NCI-H1417 treated with DMSO at 0.1 percent for 48 hours (cell line): ENCODE measurements around the gene RBMS3.
"Not testable (repeated sequence)": the region's sequence is repeated elsewhere in the genome, so short reads cannot be mapped to it uniquely, and the experiment has no call there.

Source experiments
- DNase-seq: peaks from one replicate; lab custom pipeline; 2025; lab: John Stamatoyannopoulos, UW

RBMS3 gene

GRCh38 chr3:29280404-29281093 is at the start of gene RBMS3:
TSS of gene RBMS3 (plus strand) at chr3:29281071.
- no peak for DNase-seq

DNA sequence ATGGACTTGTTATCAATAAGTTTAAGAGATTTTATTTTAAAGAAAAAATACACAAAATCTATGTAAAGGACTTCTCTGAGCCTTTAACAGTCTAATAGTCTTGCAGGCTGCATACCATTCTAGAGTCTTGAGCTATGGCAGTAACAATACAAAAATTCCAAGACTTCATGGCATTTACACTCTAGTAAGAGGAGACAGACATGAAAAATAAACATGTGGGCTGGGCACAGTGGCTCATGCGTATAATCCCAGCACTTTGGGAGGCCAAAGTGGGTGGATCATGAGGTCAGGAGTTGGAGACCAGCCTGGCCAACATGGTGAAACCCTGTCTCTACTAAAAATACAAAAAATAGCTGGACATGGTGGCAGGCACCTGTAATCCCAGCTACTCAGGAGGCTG is 47.7 kb upstream of the RBMS3 start:
- not testable (repeated sequence) for DNase-seq

GRCh38 chr3:29236146-29236840 is 44.6 kb upstream of the RBMS3 start:
- no peak for DNase-seq

GRCh38 chr3:29239376-29239775 is 41.5 kb upstream of the RBMS3 start:
- no peak for DNase-seq

GRCh38 chr3:29240248-29240647 is 40.6 kb upstream of the RBMS3 start:
- DNase-seq = no peak

DNA sequence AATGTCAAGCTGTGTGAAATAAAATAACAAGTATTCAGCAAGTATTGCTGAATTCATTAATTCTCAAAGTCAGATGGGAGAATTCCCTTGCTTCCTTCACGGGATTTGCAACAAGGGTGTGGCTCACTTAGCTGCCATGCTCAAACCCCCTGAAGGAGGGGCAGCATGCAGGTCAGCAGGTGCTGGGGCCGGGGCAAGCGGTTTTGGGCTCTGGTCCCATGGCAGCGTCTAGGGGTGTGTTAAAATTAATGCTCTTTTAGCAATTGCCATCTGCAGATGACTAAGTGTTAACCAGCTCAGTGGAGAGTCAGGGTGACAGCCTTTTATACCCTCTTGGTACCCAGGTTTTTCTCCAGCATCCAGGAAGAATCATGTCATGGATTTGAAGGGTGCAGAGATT is 40.0 kb upstream of the RBMS3 start:
- no peak for DNase-seq

DNA sequence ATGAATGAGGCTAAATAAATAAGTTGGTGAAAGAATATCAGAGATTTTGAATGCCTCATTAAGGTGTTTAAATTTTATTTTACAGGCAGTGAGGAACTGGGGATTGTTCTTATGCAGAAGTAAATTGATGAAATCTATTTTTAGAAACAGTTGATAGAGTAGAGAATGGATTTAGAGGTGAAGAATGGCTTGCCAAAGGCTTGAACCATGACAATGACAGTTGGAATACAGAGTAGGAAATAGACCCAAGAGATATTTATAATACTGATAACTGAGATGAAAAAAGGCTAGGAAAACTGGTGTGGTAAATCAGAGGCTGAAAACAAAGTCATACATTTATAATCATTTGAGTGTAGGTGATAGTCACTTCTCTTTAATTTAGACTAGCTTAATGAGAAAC is 39.0 kb upstream of the RBMS3 start:
- no peak for DNase-seq

GRCh38 chr3:29242296-29242695 is 38.6 kb upstream of the RBMS3 start:
- no peak for DNase-seq

- DNase-seq = no peak
These were observed 35.4 kb upstream of the RBMS3 start for GRCh38 chr3:29245441-29245840.

DNA sequence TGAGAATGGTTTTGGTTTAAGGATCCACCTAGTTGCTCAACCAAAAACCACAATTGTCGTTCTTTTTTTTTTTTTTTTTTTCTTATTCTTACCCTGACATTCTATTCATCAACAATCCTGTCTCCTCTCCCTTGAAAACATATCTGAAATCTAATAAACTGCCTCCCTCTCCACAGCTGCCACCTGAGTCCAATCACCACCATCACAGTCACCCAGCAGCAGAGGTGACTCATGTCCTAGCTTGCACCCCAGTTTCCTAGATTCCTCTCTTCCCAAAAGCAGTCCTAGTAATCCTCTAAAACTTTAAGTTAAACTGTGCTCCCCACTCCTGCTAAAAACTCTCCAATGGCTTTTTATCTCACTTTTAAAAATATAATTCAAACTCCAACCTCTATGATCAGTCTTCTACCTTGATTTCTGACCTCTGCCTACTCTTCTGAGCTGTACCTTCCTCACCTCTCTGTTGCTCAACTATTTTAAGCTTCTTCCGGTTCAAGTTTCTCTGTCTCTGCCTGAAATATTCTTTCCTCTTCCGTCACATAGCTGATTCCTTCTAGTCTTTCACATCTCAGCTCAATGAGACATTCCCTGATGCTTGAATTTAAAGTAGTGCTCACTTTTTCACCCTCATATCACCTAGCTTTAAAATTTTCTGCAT is 33.7 kb upstream of the RBMS3 start:
- no peak for DNase-seq

DNA sequence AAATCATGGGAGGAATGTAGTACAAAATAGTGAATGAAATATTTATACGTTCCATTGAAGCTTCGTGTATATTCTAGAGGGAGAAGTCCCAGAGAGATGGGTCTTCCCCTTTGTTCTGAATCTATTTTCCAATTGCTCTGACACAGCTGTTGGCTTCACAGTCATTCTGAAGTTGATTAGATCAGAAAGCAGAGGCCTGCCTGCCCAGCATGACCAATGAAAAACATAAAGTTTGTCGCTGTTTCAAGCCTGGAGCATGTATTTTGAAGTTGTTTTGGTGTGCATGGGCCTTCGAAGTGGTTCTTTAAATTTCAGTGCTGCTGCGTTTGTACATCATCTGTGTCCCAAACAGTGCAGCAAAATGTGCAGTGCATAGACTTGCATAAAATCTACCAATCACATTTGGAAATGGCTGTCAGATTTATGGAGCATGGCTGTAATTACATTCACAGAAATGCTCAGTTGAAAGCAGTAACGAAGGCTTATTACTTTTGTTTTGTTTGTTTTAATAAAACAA is 31.0 kb upstream of the RBMS3 start:
- no peak for DNase-seq

- no peak for DNase-seq
These were observed 24.8 kb upstream of the RBMS3 start for GRCh38 chr3:29255854-29256696.

DNA sequence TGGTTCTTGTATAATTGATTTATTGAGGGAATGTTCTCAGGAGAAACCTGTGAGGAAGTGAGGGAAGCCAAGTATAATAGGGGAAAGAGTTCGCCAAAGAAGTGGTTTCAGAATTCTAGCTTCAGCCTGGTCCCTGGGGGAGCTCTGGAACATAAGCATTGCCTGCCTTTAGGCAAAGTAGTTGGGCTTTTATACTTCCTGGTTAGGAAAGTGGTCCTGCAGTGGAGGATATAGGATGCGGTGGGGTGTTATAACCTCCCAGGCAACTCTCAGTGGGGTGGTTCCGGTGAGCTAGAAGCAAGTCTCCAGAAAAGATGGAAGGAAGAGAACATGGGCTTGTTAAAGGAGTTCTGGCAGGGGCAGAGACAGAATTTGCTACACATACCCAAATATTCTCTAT is 22.7 kb upstream of the RBMS3 start:
- no peak for DNase-seq

DNA sequence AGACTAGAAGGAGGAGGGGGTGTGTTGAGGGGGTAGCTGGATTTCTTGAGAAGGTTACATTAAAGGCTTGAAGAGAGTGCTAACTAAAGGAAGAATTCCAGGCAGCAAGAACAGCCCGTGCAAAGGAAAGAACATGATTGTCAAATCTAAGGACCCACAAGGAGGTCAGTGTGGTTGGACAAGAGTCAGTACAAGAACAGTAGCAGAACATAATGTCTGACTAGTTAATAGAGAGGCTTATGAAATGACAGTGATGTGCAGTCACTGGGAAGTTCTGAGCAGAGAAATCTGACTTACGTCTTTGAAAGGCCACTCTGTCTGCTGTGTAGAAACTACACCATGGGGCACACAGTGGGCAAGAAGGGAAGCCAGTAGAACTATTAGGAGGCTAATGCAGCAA is 19.8 kb upstream of the RBMS3 start:
- DNase-seq = no peak

- no peak for DNase-seq
These were observed 17.4 kb upstream of the RBMS3 start for GRCh38 chr3:29263476-29263875.

GRCh38 chr3:29265509-29266072 is 15.3 kb upstream of the RBMS3 start:
- no peak for DNase-seq

DNA sequence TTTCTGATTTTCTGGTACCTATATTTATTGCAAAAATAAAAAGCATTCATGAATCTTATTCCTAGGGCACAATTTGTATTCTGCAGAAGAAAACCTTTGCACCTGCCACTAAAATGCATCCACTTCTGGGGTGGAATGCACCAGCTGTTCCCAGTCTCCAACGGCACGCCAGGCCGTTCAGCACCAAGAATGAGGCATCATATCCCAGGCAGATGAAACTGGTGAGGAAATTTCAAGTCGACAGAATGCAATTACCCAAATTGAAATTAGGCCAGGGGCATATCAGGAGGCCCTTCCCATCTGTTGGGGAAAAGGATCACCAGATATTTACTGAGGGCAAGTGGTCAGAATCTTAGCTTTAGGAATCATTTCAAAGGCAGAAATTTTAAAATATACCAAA is 13.6 kb upstream of the RBMS3 start:
- no peak for DNase-seq

DNA sequence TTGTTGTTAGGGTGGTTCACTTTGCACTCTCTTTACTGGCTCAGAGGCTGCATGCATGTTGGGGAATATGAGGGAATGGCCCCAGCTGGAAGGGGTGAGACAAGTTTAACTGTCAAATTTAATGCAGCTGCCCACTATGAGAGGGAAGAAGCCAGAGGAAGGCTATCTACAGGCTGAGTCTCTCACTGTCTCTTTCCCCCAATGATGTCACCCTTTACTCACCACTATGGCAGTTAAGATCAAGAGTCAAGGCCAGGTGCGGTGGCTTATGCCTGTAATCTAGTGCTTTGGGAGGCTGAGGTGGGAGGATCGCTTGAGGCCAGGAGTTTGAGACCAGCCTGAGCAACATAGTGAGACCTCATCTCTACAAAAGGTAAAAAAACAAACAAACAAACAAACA is 12.2 kb upstream of the RBMS3 start:
- no peak for DNase-seq

DNA sequence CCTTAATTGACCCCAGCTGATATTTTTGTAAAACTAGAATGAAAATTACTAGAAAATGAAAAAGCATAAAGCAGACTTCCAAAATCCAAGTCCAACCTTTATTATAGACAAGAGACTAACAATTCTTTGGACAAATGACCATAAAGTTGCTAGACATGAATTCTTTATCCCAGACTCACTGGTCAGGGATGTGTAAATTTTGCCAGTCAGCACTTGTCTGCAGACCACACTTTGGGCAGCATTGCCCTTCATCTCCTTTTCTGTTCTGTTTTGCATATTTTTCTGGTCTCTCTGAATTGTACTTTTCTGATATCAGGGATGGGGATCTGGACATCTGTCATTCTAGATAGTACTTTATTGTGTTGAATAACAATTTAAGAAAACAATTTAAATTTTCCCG is 10.1 kb upstream of the RBMS3 start:
- no peak for DNase-seq

GRCh38 chr3:29271475-29271874 is 9.4 kb upstream of the RBMS3 start:
- DNase-seq = no peak

GRCh38 chr3:29274667-29275066 is 6.2 kb upstream of the RBMS3 start:
- DNase-seq = no peak

GRCh38 chr3:29275309-29275708 is 5.6 kb upstream of the RBMS3 start:
- no peak for DNase-seq
